GM11168 (cell line): ENCODE results near the gene FABP7.
"Not testable (repeated sequence)": the region's sequence is repeated elsewhere in the genome, so short reads cannot be mapped to it uniquely, and the experiment has no call there.

Experiments used
- in situ Hi-C: fragments of 300-500 bp; cut with MboI; formaldehyde crosslinking; loops from one replicate; pipeline ENCODE4 v1.12.0; 2022; ENCODE audit warnings: low sequenced_read_pairs; ENCODE audit not compliant: unreplicated experiment

The FABP7 gene

DNA sequence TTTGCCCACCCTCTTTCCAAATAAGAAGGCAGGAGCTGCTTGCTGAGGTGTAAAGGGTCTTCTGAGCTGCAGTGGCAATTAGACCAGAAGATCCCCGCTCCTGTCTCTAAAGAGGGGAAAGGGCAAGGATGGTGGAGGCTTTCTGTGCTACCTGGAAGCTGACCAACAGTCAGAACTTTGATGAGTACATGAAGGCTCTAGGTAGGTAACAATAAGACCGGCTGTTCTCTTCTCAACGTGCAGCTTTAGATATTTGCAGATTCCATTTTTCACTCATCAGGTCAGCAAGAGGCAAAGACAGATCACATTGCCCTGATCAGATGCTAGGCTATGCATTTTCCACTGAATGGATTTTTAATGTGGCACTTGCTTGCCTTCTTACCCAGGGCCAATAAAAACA lies at the start of gene FABP7:
Gene FABP7, plus strand, starts transcription at position 50 of the 400 bp plus-strand sequence. Its CDS starts 79 bp downstream, at position 129.
- in situ Hi-C loops: no loop called here

DNA sequence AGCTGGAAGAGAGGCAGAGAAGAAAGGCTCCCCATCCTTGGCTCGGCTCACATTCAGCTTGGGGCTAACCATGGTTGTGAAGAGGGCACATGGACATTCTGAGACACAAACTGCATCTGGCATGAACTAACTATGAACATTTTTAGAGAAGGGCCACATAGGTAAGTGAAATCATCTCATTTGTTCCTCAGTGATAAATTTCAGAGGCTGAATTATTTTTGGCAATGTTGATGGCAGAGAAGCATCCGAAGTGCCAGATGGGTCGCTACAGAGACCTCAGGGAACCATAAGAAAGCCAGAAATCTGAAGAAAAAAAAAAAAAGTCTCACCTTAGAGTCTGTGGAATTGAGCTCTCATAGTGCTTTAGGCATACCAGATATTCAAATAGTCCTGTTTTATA lies 49.2 kb upstream of the FABP7 start:
- in situ Hi-C loops: no loop called here

DNA sequence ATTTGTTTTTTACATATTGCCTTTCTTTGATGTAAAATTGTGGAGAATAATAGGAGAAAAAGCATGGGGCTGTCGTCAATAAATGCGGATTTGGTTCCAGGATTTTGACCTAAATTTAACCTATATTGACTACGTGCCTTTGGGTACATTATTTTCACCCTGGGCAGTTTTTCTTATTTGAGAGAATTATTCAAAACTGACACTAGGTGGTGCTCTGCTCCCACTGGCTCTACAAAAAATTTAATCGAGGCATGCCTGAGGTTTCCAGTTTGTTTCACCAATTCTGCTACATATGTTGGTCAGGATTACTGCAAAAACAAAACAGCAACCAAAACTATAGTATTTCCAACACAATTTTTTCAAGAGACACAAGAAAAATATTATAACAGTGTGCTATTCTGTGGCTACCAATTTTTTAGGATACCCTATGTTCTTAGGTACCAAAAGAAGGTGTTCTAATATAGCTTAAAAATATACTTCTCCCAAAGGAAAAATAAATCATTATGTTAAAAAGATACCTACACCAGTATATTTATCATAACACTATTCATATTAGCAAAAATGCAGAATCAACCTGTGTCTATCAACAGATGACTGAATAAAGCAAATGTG lies 48.6 kb upstream of the FABP7 start:
- in situ Hi-C loops: no loop called here

DNA sequence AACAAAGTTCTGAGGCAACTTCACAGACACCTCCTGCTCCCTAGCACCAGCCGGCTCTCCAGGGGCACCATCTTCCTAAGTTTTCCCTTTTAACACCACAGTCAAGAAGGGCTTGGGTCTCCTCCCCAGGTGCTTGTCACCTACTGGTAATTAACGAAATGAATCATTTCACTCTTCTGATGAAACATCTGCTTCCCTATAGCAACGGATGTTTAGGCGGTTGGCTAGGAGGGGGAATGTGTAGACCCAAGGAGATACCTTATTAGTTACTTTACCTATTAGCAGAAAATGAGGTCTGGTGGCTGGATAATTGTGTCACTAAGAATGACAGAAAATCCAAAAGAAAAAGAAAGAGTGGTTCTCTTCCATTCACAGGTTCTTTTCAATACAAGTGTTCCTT lies 46.3 kb upstream of the FABP7 start:
- in situ Hi-C loops: no loop called here

DNA sequence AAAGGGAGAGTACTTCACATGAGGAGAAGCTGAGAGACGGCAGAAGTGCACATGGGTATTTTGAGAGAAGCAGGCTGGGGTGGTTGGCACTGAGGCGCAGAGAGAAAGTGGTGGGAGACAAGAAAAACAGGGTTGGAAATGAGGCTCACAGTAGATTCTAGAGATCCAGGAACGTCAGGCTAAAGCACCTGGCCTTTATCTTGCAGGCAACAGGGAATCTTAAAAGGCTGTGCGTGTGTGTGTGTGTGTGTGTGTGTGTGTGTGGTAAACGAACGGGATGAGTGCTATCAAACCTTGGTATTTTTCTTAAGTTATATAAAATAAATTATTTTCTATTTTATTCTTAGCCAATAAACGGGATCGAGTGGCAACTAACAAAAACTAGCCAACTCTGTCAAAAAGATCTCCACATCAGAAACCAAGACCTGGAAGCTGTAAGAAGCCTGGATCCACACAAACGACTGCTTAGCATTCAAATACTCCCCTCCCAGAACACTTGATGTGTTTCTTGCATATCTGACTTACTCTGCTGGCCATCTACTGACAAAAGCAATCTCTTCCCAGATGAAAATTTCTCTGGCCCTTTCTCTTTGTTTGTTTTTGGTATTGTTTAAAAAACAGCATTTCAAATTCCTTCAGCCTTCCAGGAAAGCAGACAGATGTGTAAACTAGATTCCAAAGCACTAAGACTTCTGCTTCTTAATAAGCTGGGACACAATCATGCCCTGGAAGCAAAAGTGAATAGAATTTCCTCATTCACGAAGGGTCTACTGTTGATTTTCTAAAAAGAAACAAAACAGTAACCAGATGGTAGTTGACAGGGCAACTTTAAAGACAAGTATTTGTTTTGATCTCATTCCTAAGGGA lies 44.8 kb upstream of the FABP7 start:
- in situ Hi-C loops: no loop called here

DNA sequence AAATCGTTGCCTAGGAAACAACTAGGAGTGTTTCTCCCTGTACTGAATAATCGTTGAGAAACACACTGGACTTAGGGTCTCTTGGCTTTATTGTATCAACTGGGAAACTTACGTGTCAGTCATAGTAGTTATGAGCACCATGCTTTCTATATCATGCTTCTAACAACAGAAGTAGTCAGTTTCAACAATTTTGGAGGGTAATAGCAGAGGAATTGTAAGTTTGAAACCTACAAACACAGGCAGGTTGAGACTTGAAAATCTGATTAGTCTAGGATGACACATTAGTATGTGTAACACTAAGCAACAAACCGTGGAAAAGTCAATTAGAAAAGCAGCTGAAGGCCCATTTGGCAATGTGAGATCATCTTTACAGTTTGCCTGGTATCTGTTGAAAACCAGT lies 43.9 kb upstream of the FABP7 start:
- in situ Hi-C loops: no loop called here

DNA sequence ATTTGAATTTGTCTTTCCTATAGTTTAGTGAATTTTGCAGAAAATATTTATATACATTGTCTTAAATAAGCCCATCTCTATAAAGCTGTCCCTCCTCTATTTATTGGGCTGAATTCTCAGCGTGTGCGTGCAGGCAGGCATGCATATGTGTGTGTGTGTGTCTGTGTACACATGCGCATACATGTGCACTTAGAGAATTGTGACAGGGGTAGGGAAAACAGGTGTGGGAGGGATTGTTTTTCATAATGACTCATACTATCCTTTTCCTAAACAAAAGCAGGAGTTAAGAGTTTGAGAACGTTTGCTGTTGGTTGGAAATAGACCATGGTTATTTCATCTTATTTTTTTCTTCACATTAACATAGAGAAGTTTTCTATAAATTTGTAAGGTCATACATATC lies 43.4 kb upstream of the FABP7 start:
- in situ Hi-C loops: no loop called here

DNA sequence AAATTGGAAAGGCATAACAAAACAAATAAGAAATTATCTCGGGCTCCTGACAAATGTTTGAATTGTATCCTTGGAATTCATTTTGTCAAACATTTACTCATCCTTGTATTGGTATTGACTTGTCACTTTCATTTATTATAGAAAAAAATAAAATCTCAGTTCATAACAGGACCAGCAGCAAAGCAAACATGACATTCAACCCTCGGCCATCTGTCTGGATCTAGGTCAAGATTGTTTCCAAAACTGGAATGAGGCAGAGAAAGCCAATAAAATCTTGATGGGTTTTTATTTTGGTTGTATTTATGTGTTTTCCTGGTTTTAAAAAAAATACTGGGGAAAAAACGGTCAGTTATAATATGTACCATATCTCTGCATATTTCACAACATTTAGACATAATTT lies 42.9 kb upstream of the FABP7 start:
- in situ Hi-C loops: no loop called here

DNA sequence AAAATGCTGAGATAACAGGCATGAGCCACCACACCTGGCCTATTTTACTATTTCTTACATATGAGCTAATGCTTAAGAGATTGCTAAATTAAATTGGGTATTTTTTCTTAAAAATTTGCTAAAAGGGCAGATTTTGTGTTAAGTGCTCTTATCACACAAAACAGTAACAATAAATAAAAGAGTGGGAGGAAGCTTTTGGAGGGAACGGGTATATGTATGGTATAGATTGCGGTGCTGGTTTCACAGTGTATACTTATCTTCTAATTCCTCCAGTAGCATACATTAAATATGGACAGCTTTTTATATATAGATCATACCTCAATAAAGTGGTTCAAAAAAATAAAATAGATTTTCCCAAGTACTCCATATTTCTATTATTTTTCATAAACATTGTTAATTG lies 39.4 kb upstream of the FABP7 start:
- in situ Hi-C loops: no loop called here

DNA sequence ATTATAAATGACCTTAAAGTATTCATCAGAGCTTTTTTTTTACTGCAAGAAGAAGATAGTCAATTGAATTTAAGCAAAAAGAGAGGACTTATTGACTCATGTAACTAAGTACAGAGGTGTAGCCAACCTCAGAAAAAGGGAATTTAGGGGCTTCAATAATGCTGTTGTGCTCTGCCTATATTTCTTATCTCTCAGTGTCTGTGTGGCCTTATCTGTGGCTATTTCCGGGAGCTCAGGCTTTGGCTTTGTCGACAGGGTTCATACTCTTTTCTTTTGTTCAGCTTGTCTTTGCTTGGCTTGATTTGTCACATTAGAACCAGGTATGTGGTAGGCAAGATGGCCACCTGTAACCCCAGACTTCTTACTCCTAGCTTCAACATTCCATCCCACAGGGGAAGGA lies 38.6 kb upstream of the FABP7 start:
- in situ Hi-C loops: no loop called here

DNA sequence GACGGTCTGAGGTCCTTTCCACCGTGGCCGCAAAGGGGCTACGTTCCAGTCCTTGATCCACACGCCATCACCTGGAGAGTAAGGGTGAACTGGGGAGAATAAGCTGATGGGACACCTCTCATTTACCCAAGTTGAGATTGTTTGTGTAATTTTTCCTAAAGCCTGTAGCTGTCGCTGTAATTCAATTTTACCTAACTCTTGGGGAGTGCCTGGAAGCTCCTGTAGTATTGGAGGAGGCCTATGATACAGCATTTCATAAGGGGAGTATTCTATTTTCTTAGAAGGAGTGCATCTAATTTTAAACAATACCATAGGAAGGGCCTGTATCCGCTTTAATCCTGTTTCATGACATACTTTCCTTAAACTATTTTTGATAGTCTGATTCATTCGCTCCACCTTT lies 35.3 kb upstream of the FABP7 start:
- in situ Hi-C loops: not testable (repeated sequence)

DNA sequence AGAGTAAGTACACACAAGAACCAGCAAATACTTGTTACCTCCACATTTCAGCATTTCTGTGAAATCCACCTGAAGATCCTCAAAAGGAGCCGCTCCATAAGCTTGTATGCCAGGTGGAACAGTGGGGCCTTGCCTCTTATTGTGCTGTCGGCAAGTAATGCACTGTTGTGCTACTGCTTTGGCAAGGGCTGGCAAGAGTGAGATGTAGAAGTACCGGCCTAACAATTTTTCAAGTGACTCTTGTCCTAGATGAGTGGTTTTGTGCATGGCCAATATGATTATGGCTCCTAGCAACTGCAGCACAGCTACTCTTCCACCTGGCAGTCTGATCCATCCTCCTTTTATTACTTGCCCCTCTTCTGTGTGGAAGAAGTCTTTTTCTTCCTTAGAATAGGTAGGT lies 34.7 kb upstream of the FABP7 start:
- in situ Hi-C loops: not testable (repeated sequence)

DNA sequence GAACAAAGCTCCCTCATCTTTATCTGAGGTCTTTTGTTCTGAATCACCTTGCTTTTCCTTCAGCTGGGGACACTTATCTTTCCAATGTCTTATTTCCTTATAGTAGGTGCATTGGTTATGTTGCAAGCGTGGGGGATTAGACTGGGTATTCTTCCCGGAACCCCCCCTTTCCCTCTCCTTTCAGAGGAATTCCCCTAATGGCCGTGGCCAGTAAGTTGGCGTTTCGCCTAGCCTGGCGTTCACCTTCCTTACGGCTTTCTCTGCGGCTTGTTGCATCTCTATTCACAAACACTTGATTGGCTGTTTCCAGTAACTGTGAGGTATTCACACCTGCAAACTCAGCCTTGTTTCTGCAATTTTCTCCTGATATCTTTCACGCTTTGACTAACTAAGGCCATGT lies 32.8 kb upstream of the FABP7 start:
- in situ Hi-C loops: no loop called here

DNA sequence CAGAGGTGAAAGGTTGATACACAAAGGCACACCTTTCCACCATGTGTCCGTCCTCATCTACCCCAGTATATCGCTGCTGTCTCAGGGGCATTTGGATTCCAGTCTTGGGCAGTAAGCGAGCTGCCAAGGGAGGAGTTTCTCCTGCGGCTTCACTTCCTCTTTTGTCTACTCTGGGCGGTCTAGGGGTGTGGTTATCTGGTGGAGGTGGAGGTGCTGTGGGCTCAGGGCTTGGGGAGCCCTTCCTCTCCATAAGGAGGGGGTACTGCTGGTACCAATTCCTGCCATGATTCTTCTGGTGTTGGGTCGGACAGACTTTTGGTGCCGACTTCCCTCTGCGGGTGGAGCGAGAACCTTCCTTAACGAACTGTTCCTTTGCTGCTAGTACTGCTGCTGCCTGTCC lies 31.9 kb upstream of the FABP7 start:
- in situ Hi-C loops: no loop called here

DNA sequence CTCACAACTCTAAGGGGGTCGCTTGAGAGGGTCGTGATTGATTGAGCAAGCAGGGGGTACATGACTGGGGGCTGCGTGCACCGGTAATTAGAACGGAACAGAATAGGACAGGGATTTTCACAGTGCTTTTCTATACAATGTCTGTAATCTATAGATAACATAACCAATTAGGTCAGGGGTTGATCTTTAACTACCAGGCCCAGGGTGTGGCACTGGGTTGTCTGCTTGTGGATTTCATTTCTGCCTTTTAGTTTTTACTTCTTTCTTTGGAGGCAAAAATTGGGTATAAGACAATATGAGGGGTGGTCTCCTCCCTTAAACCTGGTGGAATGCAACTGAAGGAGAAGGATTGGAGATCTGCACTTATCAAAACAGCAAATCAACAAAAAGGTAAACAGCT lies 30.6 kb upstream of the FABP7 start:
- in situ Hi-C loops: not testable (repeated sequence)

DNA sequence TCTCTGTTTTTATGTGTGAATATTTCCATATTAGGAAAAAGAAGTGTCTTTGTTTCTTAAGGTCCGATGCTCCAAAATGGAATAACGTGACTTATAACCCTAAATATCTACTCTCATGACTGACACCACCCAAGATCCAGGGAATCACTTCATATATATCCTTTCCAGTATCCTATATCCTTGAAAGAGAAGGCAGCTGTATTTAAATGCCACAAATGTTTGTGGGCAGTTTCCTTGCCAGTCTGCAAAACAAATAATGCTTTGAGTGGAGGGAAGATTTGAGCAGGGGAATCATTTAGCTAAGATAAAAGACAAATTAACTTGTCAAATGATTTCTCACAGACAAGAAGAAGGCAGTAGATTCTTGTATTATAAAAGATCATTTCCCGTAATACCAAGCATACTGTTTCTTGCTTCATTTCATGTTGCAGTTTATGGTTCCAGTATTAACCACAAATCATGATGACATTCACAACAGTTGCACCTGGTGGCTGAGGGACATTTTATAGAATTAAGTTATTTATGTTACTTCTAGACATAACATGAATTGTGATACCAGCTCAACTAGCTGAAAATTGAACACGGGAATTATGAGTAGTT lies 30.0 kb upstream of the FABP7 start:
- in situ Hi-C loops: no loop called here

DNA sequence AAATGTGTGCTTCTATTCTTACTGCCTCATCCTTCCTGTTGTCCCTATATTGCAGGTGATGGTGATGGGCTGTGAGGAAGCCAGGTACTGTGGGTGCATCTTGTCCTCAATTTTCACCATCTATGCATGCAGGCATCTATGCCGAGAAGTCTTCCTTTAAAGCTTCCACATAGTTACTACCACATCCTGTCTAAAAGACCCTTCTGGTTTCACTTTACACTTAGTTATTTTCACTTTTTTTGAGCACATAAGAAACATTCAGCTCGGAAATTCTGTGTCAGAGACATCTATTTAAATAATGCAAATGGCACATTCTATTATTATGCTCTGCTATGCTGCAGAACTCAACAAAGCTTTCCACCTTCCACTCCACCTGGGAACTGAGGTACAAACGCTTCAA lies 28.2 kb upstream of the FABP7 start:
- in situ Hi-C loops: no loop called here

DNA sequence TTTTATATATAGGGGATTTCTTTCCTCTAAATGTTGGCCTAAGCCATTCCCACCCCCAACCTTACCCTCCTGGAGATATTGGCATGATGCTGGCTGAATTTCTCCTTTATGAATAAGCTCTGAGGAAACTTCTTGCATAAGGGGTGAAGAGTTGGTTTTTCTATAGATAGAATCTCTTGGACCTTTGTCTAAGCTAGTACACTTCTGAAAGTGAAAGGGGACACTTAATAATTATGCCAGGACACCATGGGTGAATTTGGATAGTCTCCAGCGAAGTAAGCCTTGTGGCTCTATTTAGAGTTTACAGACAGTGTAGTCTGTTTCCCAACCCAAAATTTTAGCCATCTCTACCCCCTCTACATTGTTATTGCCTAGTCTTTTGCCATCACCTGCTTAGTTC lies 27.1 kb upstream of the FABP7 start:
- in situ Hi-C loops: no loop called here

DNA sequence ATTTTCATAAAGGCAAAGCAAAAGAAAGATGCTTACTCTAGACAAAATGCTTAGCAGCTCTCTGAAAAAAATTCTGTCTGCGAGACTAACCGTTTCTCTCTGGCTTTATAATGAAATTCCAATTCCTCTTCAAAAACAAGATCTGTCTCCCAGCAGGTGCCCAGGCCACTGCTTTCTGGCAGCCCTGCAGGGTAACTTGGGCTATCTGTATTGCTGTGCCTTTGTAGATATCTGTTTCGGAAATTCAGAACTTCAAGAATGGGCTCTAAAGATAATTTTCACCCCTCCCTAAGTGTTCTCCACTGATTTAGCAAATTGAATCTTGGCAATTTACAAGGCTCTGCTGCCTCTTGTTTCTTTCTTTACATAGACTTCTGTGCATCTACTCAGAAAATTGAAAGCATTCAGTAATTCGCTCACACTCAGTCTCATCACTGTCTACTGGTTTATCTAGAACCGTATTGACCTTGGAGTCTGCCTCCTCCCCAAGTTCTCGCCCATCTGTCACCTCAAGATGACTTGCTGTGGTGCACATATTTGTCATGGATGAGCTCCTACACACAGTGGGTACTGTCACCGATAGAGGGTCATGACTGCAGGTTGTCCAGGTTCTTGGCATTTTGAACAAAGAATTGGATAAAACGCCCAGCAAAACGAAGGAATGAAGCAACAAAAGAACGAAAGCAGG lies 26.4 kb upstream of the FABP7 start:
- in situ Hi-C loops: no loop called here

DNA sequence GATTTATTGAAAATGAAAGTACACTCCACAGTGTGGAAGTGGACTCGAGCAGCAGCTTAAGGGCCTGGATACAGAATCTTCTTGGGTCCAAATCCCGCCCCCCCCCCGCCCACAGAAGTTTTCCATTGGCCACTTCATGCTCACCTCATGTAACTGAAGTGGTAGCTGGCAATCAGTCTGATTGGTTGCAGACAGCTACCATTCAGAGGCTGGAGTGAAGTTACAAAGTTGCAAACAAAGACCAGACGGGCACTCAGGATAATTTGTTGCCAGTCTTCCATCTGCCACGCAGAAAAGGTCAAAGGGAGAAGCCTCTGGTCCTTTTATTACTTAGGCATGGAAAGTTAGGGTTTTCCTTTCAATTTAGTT lies 25.8 kb upstream of the FABP7 start:
- in situ Hi-C loops: no loop called here

DNA sequence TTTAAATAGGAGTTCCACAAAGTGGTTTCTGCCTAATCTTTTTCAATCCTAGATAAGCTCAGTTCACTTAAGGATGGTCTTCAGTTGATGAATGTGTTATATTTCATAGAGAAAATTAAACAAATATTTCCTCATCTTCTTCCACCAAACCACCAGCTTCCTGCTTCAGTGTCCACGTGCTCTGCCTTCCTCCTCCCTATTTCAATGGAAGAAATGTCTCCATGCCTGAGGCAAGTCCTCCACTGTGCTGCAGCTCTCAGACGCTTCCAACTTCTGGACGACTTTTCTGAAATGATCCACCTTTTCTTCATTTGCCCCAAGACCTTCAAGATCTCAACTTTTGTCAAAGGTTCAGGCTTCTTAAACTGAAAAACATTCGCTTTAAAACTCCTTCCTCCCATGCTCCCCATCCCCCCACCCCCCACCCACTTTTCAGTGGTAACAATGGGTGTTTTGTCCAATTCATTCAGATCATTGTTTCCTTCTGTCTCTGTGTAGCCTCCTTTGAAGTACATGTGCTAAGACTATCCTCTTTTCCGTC lies 25.3 kb upstream of the FABP7 start:
- in situ Hi-C loops: no loop called here
